Stomach smooth muscle (tissue), 2 donors: Measurements from ENCODE around the gene MTRR.

ENCODE experiments used
- H3K27ac ChIP-seq: one replicate; pipeline ENCODE4 v1.7.0; 2013; ENCODE audit warnings: mild to moderate bottlenecking, low read length, inconsistent platforms
- H3K27me3 ChIP-seq, 2 donors: one replicate each; pipeline ENCODE4 v1.7.0; 2013; ENCODE audit warnings: low read length in 2 of 2; ENCODE audit not compliant: insufficient read depth in 2 of 2, control insufficient read depth in 1 of 2
- H3K36me3 ChIP-seq, 2 donors: one replicate each; pipeline ENCODE4 v1.7.0; 2013; ENCODE audit warnings: low read length in 2 of 2; ENCODE audit not compliant: control insufficient read depth in 2 of 2, insufficient read depth in 2 of 2
- H3K4me1 ChIP-seq: one replicate; pipeline ENCODE4 v1.7.0; 2013; ENCODE audit warnings: low read length; ENCODE audit not compliant: control insufficient read depth, insufficient read depth
- H3K4me3 ChIP-seq, 2 donors: one replicate each; pipeline ENCODE4 v1.7.0; 2013; ENCODE audit warnings: low read length in 2 of 2
- H3K9ac ChIP-seq, 2 donors: one replicate each; pipeline ENCODE4 v1.7.0; 2013; ENCODE audit warnings: low read length in 2 of 2, mild to moderate bottlenecking in 1 of 2
- H3K9me3 ChIP-seq, 2 donors: one replicate each; pipeline ENCODE4 v1.7.0; 2013; ENCODE audit warnings: low read length in 2 of 2; ENCODE audit not compliant: control insufficient read depth in 2 of 2
- donor health status: healthy.
- donor health status: Pancreatic carcinoma.

MTRR gene

DNA sequence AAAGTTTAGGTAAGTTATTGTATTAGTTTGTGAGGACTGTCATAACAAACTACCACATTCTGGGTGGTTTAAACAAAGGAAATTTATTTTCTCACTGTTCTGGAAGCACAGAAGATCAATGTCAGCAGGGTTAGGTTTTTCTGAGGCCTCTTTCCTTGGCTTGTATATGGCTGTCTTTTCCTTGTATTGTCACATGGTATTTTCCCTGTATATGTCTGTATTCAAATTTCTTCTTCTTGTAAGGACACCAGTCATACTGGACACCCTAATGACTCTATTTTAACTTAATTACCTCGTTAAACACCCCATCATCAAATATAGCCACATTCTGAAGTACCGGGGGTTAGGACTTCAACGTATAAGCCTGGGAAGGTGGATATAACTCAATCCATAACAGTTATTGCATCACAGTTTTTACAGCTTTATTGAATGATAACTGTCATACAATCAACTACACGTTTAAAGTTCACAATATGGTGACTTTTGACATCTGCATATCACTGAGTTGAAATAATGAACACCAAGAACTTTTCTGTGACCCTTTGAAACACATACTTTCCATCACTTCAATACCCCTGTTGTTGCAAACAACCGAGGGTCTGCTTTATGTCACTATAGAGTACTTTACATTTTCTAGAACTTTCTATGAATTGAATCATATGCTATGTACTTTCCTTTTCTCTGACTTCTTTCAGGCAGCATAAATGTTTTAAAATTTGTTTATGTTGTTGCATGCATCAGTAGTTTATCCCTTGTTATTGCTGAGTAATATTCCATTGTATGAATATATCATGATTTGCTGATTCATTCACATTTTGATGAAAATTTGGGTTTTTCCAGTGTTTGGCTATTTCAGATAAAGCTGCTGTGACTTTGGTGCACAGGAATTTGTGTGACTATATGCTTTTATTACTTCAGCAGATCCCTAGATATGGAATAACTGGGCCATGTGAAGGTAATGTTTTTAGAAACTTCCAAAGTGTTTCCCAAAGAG, 48.5 kb downstream of the MTRR start:
- Histone ChIP-seq H3K36me3 (no peaks in the 10 kb centered on the region), H3K9me3 (no peaks in the 10 kb centered on the region), H3K4me3 (no peak overlapping the region), H3K9ac (no peak overlapping the region), H3K27ac (no peak overlapping the region), H3K27me3 (no peaks in the 10 kb centered on the region), H3K4me1 (no peaks in the 10 kb centered on the region)

DNA sequence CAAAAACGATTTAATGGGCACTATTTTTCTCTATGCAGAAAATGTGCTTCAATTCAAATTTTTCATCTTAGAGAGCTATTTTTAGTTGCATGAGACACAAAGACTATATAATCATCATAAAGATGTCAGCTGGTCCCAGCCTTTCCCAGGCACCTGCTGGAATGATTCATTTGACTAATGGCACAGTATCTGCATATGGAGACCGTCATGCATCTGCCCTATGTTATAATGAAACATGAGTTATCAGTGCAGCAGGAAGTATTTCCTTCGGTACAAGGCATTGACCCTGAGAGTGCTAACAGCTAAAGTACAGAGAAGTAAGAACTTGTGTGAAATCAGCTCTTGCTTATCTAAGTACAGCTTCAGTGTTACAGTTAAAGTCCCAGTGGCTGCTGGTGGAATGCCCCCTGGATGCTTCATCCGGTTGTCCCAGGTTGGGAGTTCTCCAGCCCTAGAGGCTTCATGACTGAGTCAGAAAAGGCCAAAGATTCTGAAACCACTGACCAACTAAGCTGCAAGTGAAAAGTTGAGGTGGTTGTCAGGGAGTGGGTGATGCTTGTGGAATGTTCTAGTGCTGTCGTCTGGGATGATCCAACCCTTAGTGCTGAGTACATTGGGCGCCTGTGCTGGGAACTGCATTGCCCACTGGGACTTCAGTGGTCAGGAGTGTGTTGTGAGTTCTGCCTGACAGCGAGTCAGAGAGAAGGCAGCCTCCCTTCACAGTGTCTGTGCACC, 57.2 kb downstream of the MTRR start:
- no peak overlapping the region for H3K9ac ChIP-seq
- H3K36me3 ChIP-seq: no peaks in the 10 kb centered on the region
- H3K4me3 ChIP-seq: no peak overlapping the region
- H3K9me3 ChIP-seq: no peaks in the 10 kb centered on the region
- no peak overlapping the region for H3K27ac ChIP-seq
- peaks cover 2 to 3% of the 10 kb centered on the region in 2 donors for H3K27me3 ChIP-seq
- H3K4me1 ChIP-seq: no peaks in the 10 kb centered on the region

DNA sequence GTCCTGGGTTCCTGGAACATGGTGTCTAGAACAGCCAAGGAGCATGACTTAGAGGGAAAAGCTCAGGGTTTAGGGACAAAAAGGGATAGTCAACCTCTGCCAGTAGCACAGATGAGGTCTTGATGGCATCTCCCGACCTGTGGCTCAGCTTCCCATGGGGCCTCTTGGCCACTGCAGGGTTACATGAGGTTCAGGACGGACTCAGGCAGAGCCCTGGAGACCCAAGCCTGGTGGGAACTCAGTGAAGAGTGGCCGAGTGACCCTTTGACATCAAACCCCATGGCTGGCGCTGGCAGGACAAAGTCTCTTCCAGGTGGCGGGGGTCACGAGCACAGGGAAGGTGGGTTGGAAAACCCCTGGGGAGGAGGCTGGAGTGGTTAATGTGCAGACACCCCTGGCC, 57.8 kb downstream of the MTRR start:
- Histone ChIP-seq H3K4me3 (no peak overlapping the region), H3K4me1 (no peaks in the 10 kb centered on the region), H3K27ac (no peak overlapping the region), H3K27me3 (peaks cover 2 to 4% of the 10 kb centered on the region in 2 donors), H3K9me3 (no peaks in the 10 kb centered on the region), H3K9ac (no peak overlapping the region), H3K36me3 (no peaks in the 10 kb centered on the region)

DNA sequence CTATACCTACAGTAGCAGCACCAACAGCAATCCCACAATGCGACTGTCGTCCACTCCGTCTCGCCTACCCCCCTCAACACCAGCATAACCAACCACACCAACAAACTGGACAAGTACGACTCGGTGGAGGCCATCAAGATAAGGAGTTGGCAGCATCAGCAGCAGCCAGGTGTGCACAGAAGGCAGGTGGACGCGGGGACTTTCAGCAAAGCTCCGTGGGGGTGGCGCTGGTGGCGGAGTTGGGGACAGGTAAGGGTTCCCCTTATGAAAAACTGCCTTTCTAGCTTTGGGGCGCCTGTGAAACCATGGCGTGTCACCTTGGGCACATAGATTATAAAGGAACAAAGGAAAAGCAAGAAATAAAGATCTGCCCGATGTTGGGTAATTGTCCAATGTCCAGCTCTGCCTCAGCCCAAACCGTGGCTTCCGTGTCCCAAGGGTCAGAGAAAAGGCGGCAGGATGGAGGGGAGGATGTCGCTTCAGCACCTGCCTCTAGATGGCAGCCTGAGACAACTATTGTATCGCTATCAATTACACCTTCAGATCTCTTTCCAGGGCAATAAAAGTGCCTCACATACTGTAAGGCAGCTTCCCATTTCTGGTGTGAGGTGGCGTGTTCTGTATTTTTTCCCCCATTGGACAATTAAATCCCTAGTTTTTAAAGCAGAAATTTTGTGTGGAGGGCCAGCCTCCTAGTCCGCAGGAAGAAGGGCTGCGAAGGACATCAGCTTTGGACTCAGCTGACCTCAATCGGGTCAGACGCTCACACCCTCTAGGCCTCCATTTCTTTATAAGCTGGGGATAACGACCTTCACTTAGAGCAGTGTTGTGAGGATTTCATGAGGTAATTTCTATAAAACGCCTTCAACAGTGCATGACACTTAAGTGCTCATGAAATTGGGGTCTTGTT, 58.8 kb downstream of the MTRR start:
- H3K9me3 ChIP-seq: no peaks in the 10 kb centered on the region
- no peak overlapping the region for H3K9ac ChIP-seq
- no peak overlapping the region for H3K4me3 ChIP-seq
- peaks cover 2 to 4% of the 10 kb centered on the region in 2 donors for H3K27me3 ChIP-seq
- no peaks in the 10 kb centered on the region for H3K4me1 ChIP-seq
- no peak overlapping the region for H3K27ac ChIP-seq
- H3K36me3 ChIP-seq: no peaks in the 10 kb centered on the region

DNA sequence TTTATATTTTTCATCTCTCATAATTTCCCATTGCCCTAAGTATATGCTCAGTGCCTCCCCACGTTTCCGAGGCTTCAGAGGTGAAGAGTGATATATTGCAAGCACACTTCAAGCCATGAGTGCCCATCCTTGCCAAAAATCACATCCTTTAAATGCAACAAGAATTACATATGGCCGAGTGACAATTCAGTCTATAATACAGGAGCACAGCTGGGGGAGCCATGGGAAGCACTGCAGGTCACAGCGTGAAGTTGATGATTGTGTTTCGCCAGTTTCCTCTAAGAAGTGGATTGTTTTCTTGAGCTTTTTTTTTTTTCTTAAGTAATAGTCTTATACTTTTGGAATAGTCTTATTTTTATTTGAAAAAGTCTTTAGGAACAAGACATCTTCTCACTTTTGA, 61.1 kb downstream of the MTRR start:
- Histone ChIP-seq H3K4me1 (no peaks in the 10 kb centered on the region), H3K9me3 (no peaks in the 10 kb centered on the region), H3K4me3 (no peak overlapping the region), H3K9ac (no peak overlapping the region), H3K36me3 (no peaks in the 10 kb centered on the region), H3K27me3 (peaks cover 2 to 4% of the 10 kb centered on the region in 2 donors), H3K27ac (no peak overlapping the region)

DNA sequence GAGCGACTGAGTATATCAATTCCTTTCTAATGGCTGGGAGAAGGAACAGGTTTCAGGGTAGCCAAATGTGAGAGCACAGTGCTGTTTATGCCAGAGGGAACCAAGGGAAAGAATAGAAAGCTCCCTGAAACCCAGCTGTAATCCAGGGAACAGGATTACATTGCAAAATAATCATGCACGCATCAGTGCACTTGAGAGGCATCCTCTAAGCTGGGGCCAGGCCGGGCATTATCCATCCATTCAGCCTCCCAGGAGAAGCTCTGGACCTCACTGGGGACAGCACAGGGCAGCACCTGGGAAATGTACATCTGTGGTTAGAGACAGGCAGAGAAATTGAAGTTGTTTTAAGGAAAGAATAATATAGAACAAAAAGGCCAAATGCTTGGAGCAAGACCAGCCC, 72.7 kb downstream of the MTRR start:
- H3K27me3 ChIP-seq: no peaks in the 10 kb centered on the region
- H3K4me1 ChIP-seq: no peaks in the 10 kb centered on the region
- no peak overlapping the region for H3K27ac ChIP-seq
- H3K4me3 ChIP-seq: no peak overlapping the region
- H3K36me3 ChIP-seq: no peaks in the 10 kb centered on the region
- no peaks in the 10 kb centered on the region for H3K9me3 ChIP-seq
- no peak overlapping the region for H3K9ac ChIP-seq

DNA sequence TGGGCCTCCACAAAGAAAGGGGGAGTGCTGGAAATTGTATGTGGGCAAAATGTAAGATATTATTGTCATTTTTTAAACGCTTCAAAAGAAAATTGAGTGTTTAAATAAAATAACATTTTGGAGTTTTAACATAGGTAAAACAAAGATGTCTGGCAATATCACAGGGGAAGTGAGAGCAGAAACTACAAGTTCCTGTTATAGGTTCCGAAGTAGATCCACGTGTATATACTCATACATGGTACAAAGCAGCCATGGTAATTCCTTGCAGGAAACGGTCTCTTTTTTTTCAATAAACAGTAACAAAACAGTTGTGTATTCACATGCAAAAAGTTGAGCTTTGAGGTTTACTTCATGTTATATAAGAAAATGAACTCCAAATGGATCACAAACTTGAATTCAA, 78.4 kb downstream of the MTRR start:
- Histone ChIP-seq H3K9ac (no peak overlapping the region), H3K27ac (no peak overlapping the region)

More for the DNA sequence above, 78.4 kb downstream of the MTRR start:
- H3K36me3 ChIP-seq: no peaks in the 10 kb centered on the region
- H3K4me1 ChIP-seq: no peaks in the 10 kb centered on the region
- H3K27me3 ChIP-seq: no peaks in the 10 kb centered on the region
- H3K9me3 ChIP-seq: no peaks in the 10 kb centered on the region
- no peak overlapping the region for H3K4me3 ChIP-seq
